Adipocyte (in vitro differentiated cells): ENCODE results near the gene MLH1.
A peak's percentile ranks its signal among the peaks of the same experiment; 100 is the strongest.
"Not testable (repeated sequence)": the region's sequence is repeated elsewhere in the genome, so short reads cannot be mapped to it uniquely, and the experiment has no call there.

ENCODE experiments used
- DNase-seq: peaks from one replicate; pipeline ENCODE4 v3.0.0-alpha.2; 2015; ENCODE audit warnings: low read depth
- H3K27me3 ChIP-seq: replicated peaks from 2 replicates; pipeline ENCODE4 v1.7.0; 2013; ENCODE audit warnings: mild to moderate bottlenecking, low read length, moderate library complexity; ENCODE audit not compliant: control insufficient read depth, insufficient read depth
- H3K36me3 ChIP-seq: 2 replicates; pipeline ENCODE4 v1.7.0; 2013; ENCODE audit warnings: low read length, mild to moderate bottlenecking, moderate library complexity; ENCODE audit not compliant: control insufficient read depth, insufficient read depth, severe bottlenecking
- H3K4me1 ChIP-seq: 2 replicates; pipeline ENCODE4 v1.7.0; 2013; ENCODE audit warnings: mild to moderate bottlenecking, low read length, moderate library complexity; ENCODE audit not compliant: control insufficient read depth, insufficient read depth
- H3K4me3 ChIP-seq: 2 replicates; pipeline ENCODE4 v1.7.0; 2013; ENCODE audit warnings: mild to moderate bottlenecking, low read length, moderate library complexity
- H3K9ac ChIP-seq: 2 replicates; pipeline ENCODE4 v1.7.0; 2013; ENCODE audit warnings: mild to moderate bottlenecking, low read length, moderate library complexity
- H3K9me3 ChIP-seq: 2 replicates; pipeline ENCODE4 v1.7.0; 2013; ENCODE audit warnings: mild to moderate bottlenecking, low read length, moderate library complexity; ENCODE audit not compliant: control insufficient read depth

Gene MLH1

GRCh38 chr3:36993326-36994283 is at the start of gene MLH1:
MLH1 (plus strand) TSS chr3:36993518; CDS start chr3:36993548, 30 bp downstream.
- DNase-seq = peak; percentile 96
- peak within 1 kb of the TSS; percentile 99 for H3K9ac ChIP-seq
- H3K27me3 ChIP-seq = no peaks in the 10 kb centered on the region
- no peaks in the 10 kb centered on the region for H3K9me3 ChIP-seq
- peaks cover 33% of the 10 kb centered on the region for H3K36me3 ChIP-seq
- H3K4me3 ChIP-seq = peak within 1 kb of the TSS; percentile 99
- peaks cover 38% of the 10 kb centered on the region for H3K4me1 ChIP-seq

- Histone ChIP-seq H3K9me3 (peaks cover 6% of the 10 kb centered on the region), H3K27me3 (no peaks in the 10 kb centered on the region), H3K4me1 (peaks cover 25% of the 10 kb centered on the region), H3K36me3 (no peaks in the 10 kb centered on the region), H3K4me3 (peak overlapping the region; percentile 88), H3K9ac (peak overlapping the region; percentile 87)
- DNase-seq = no peak
These were observed 49.7 kb upstream of the MLH1 start for GRCh38 chr3:36943601-36944000.

GRCh38 chr3:36944012-36944640 is 49.2 kb upstream of the MLH1 start:
- Histone ChIP-seq H3K27me3 (no peaks in the 10 kb centered on the region), H3K9ac (peak overlapping the region; percentile 87), H3K4me3 (peak overlapping the region; percentile 88), H3K9me3 (peaks cover 6% of the 10 kb centered on the region), H3K4me1 (peaks cover 25% of the 10 kb centered on the region), H3K36me3 (no peaks in the 10 kb centered on the region)
- DNase-seq = peak; percentile 80

- H3K9ac ChIP-seq = peak within 1 kb of the TSS; percentile 87
- H3K9me3 ChIP-seq = peaks cover 6% of the 10 kb centered on the region
- peak; percentile 45 for DNase-seq
- H3K4me3 ChIP-seq = peak within 1 kb of the TSS; percentile 88
- H3K36me3 ChIP-seq = no peaks in the 10 kb centered on the region
- no peaks in the 10 kb centered on the region for H3K27me3 ChIP-seq
- H3K4me1 ChIP-seq = peaks cover 25% of the 10 kb centered on the region
These were observed 48.6 kb upstream of the MLH1 start, which contains the start of gene TRANK1 for GRCh38 chr3:36944641-36945270. TRANK1 (minus strand) TSS chr3:36945054; CDS start chr3:36944809, 245 bp downstream.

- Histone ChIP-seq H3K27me3 (no peaks in the 10 kb centered on the region), H3K9me3 (peaks cover 6% of the 10 kb centered on the region), H3K36me3 (no peaks in the 10 kb centered on the region), H3K4me1 (peaks cover 24% of the 10 kb centered on the region), H3K4me3 (peak overlapping the region; percentile 88), H3K9ac (peak overlapping the region; percentile 87)
- DNase-seq = no peak
These were observed 47.9 kb upstream of the MLH1 start for GRCh38 chr3:36945333-36945980.

GRCh38 chr3:36947814-36948213 is 45.5 kb upstream of the MLH1 start:
- not testable (repeated sequence) for H3K9ac ChIP-seq, H3K9me3 ChIP-seq, H3K36me3 ChIP-seq, DNase-seq, H3K27me3 ChIP-seq, H3K4me3 ChIP-seq
- H3K4me1 ChIP-seq = peaks cover 10% of the 10 kb centered on the region

GRCh38 chr3:36954452-36955134 is 38.7 kb upstream of the MLH1 start:
- Histone ChIP-seq H3K27me3 (no peaks in the 10 kb centered on the region), H3K9ac (no peak overlapping the region), H3K36me3 (no peaks in the 10 kb centered on the region), H3K4me1 (peaks cover 18% of the 10 kb centered on the region), H3K4me3 (no peak overlapping the region), H3K9me3 (no peaks in the 10 kb centered on the region)
- no peak for DNase-seq

- Histone ChIP-seq H3K9ac (no peak overlapping the region), H3K27me3 (no peaks in the 10 kb centered on the region), H3K9me3 (no peaks in the 10 kb centered on the region), H3K4me1 (peaks cover 17% of the 10 kb centered on the region), H3K36me3 (no peaks in the 10 kb centered on the region), H3K4me3 (no peak overlapping the region)
- DNase-seq = no peak
These were observed 37.2 kb upstream of the MLH1 start for GRCh38 chr3:36956155-36956554.

GRCh38 chr3:36957063-36957462 is 36.3 kb upstream of the MLH1 start:
- no peaks in the 10 kb centered on the region for H3K9me3 ChIP-seq
- no peak for DNase-seq

GRCh38 chr3:36957862-36958686 is 35.2 kb upstream of the MLH1 start:
- H3K36me3 ChIP-seq = no peaks in the 10 kb centered on the region
- no peak overlapping the region for H3K9ac ChIP-seq
- no peaks in the 10 kb centered on the region for H3K9me3 ChIP-seq
- peak; percentile 45 for DNase-seq
- peaks cover 14% of the 10 kb centered on the region for H3K4me1 ChIP-seq
- H3K27me3 ChIP-seq = no peaks in the 10 kb centered on the region
- no peak overlapping the region for H3K4me3 ChIP-seq

More at GRCh38 chr3:36957063-36957462, 36.3 kb upstream of the MLH1 start:
- Histone ChIP-seq H3K4me3 (no peak overlapping the region), H3K9ac (no peak overlapping the region), H3K4me1 (peaks cover 14% of the 10 kb centered on the region), H3K27me3 (no peaks in the 10 kb centered on the region), H3K36me3 (no peaks in the 10 kb centered on the region)
